H9 (cell line): ENCODE data around the gene WDR64. TPM values are rescaled to one million over a fixed set of nuclear protein-coding genes. Genes with fewer than 3 reads are reported as not detected.

Experiments used
- DNase-seq: peaks from one replicate; pipeline ENCODE4 v3.0.0-alpha.2; 2017
- H2AFZ ChIP-seq: one replicate; pipeline ENCODE4 v1.6.1; 2013; ENCODE audit warnings: mild to moderate bottlenecking, low read length, control low read depth, moderate library complexity
- H2AK5ac ChIP-seq: 2 replicates; pipeline ENCODE4 v1.6.1; 2013; ENCODE audit warnings: low read length, control low read depth, mixed read lengths; ENCODE audit not compliant: insufficient read length
- H2BK120ac ChIP-seq: one replicate; pipeline ENCODE4 v1.6.1; 2013; ENCODE audit warnings: low read depth, mild to moderate bottlenecking, low read length, control low read depth, inconsistent platforms; ENCODE audit not compliant: poor library complexity, severe bottlenecking
- H2BK12ac ChIP-seq: 2 replicates; pipeline ENCODE4 v1.6.1; 2013; ENCODE audit warnings: low read length, control low read depth, mixed read lengths, low read depth; ENCODE audit not compliant: insufficient read length
- H2BK15ac ChIP-seq: 2 replicates; pipeline ENCODE4 v1.6.1; 2013; ENCODE audit warnings: low read depth, low read length, control low read depth
- H2BK20ac ChIP-seq: one replicate; pipeline ENCODE4 v1.6.1; 2013; ENCODE audit warnings: low read depth, mild to moderate bottlenecking, low read length, control low read depth, inconsistent platforms; ENCODE audit not compliant: poor library complexity, severe bottlenecking
- H2BK5ac ChIP-seq: 2 replicates; pipeline ENCODE4 v1.6.1; 2013; ENCODE audit warnings: low read length, control low read depth, mixed read lengths; ENCODE audit not compliant: insufficient read length
- H3K14ac ChIP-seq: 2 replicates; pipeline ENCODE4 v1.6.1; 2013; ENCODE audit warnings: low read length, control low read depth; ENCODE audit not compliant: insufficient read depth
- H3K18ac ChIP-seq: 2 replicates; pipeline ENCODE4 v1.6.1; 2013; ENCODE audit warnings: low read depth, mild to moderate bottlenecking, mixed read lengths, low read length, control low read depth; ENCODE audit not compliant: insufficient read length
- H3K23ac ChIP-seq: 2 replicates; pipeline ENCODE4 v1.6.1; 2013; ENCODE audit warnings: low read length, control low read depth, mixed read lengths, low read depth; ENCODE audit not compliant: insufficient read length
- H3K23me2 ChIP-seq: 2 replicates; pipeline ENCODE4 v1.6.1; 2013; ENCODE audit warnings: low read depth, mild to moderate bottlenecking, mixed read lengths, low read length, control low read depth; ENCODE audit not compliant: insufficient read length, poor library complexity, severe bottlenecking
- H3K27ac ChIP-seq: 2 replicates; pipeline ENCODE4 v1.5.1; 2013; ENCODE audit warnings: low read length, control low read depth, mixed read lengths, low read depth; ENCODE audit not compliant: insufficient read length
- H3K27me3 ChIP-seq: 2 replicates; pipeline ENCODE4 v1.6.1; 2013; ENCODE audit warnings: low read length, control low read depth, inconsistent platforms; ENCODE audit not compliant: insufficient read depth
- H3K4ac ChIP-seq: 2 replicates; pipeline ENCODE4 v1.6.1; 2013; ENCODE audit warnings: low read depth, mild to moderate bottlenecking, control low read depth, inconsistent platforms, low read length, moderate library complexity
- H3K4me1 ChIP-seq: 2 replicates; pipeline ENCODE4 v1.6.1; 2013; ENCODE audit warnings: low read length, control low read depth, inconsistent platforms; ENCODE audit not compliant: insufficient read depth
- H3K4me2 ChIP-seq: 2 replicates; pipeline ENCODE4 v1.6.1; 2013; ENCODE audit warnings: low read length, control low read depth, mixed read lengths; ENCODE audit not compliant: insufficient read length, insufficient read depth
- H3K56ac ChIP-seq: 2 replicates; pipeline ENCODE4 v1.6.1; 2013; ENCODE audit warnings: low read depth, mild to moderate bottlenecking, mixed read lengths, low read length, control low read depth; ENCODE audit not compliant: insufficient read length
- H3K79me1 ChIP-seq: 2 replicates; pipeline ENCODE4 v1.6.1; 2013; ENCODE audit warnings: low read depth, mild to moderate bottlenecking, moderate library complexity, low read length, control low read depth, inconsistent platforms; ENCODE audit not compliant: insufficient read depth, poor library complexity, severe bottlenecking
- H3K79me2 ChIP-seq: 2 replicates; pipeline ENCODE4 v1.6.1; 2013; ENCODE audit warnings: low read length, control low read depth, inconsistent platforms; ENCODE audit not compliant: insufficient read depth
- H3K9ac ChIP-seq: 2 replicates; pipeline ENCODE4 v1.6.1; 2013; ENCODE audit warnings: low read length, control low read depth, mixed read lengths; ENCODE audit not compliant: insufficient read length; ENCODE audit errors: extremely low read depth
- H3K9me3 ChIP-seq: one replicate; pipeline ENCODE4 v1.6.1; 2013; ENCODE audit warnings: low read depth, low read length, inconsistent platforms; ENCODE audit not compliant: control insufficient read depth
- H3T11ph ChIP-seq: one replicate; pipeline ENCODE4 v1.6.1; 2013; ENCODE audit warnings: mild to moderate bottlenecking, low read length, control low read depth, inconsistent platforms
- H4K20me1 ChIP-seq: one replicate; pipeline ENCODE4 v1.6.1; 2013; ENCODE audit not compliant: control insufficient read depth, insufficient read length, insufficient read depth
- H4K5ac ChIP-seq: 2 replicates; pipeline ENCODE4 v1.6.1; 2013; ENCODE audit warnings: low read depth, mild to moderate bottlenecking, mixed read lengths, low read length, control low read depth; ENCODE audit not compliant: insufficient read length
- H4K8ac ChIP-seq: replicated peaks from 2 replicates; pipeline ENCODE4 v1.6.1; 2013; ENCODE audit warnings: low read length, control low read depth, mixed read lengths, low read depth; ENCODE audit not compliant: insufficient read length
- H4K91ac ChIP-seq: 2 replicates; pipeline ENCODE4 v1.6.1; 2013; ENCODE audit warnings: low read depth, mild to moderate bottlenecking, moderate library complexity, mixed read lengths, low read length, control low read depth; ENCODE audit not compliant: insufficient read length
- H3K27ac Mint-ChIP-seq, 3 experiments: 2 replicates in 2 of 3; 3 replicates in 1 of 3; pipeline ENCODE4 v1.8.0; 2020 to 2021; ENCODE audit warnings: mixed read lengths in 3 of 3, mild to moderate bottlenecking in 1 of 3, moderate library complexity in 1 of 3
- H3K27me3 Mint-ChIP-seq: 2 replicates; pipeline ENCODE4 v1.8.0; 2021; ENCODE audit warnings: low read depth, mild to moderate bottlenecking, moderate library complexity, mixed read lengths
- H3K36me3 Mint-ChIP-seq, 3 experiments: 2 replicates in 2 of 3; 3 replicates in 1 of 3; pipeline ENCODE4 v1.8.0; 2020 to 2021; ENCODE audit warnings: low read depth in 3 of 3, mixed read lengths in 3 of 3; ENCODE audit not compliant: insufficient read depth in 1 of 3
- H3K4me1 Mint-ChIP-seq, 2 experiments: 2 replicates each; pipeline ENCODE4 v1.8.0; 2020; ENCODE audit warnings: mixed read lengths in 2 of 2
- H3K4me3 Mint-ChIP-seq, 2 experiments: 2 replicates in 1 of 2; 3 replicates in 1 of 2; pipeline ENCODE4 v1.8.0; 2020 to 2021; ENCODE audit warnings: mild to moderate bottlenecking in 2 of 2, mixed read lengths in 2 of 2, moderate library complexity in 1 of 2
- H3K9me3 Mint-ChIP-seq, 2 experiments: 2 replicates in 1 of 2; 3 replicates in 1 of 2; pipeline ENCODE4 v1.8.0; 2020; ENCODE audit warnings: mild to moderate bottlenecking in 2 of 2, mixed read lengths in 2 of 2, moderate library complexity in 1 of 2
- CTCF ChIP-seq: fragments of 200-600 bp; sonication (generic); conservative IDR thresholded peaks from 3 replicates; pipeline ENCODE4 v1.8.0; 2021; ENCODE audit warnings: antibody characterized with exemption, mild to moderate bottlenecking
- WGBS: extraction: QIAGEN DNeasy Blood & Tissue Kit; methylation state at CpG from one replicate; pipeline ENCODE4 v1.1.7; 2013; ENCODE audit warnings: missing lambda C conversion rate, low lambda C conversion rate, mixed read lengths; ENCODE audit not compliant: insufficient read length; ENCODE audit errors: extremely low coverage; 5-methylcytosine and 5-hydroxymethylcytosine counted together
- total RNA-seq: library from RNA; stranded (reverse); gene quantifications from 2 replicates; pipeline ENCODE4 v1.2.1, GENCODE V29; 2021

The WDR64 gene
- total RNA-seq, 1 experiment from 2014 or later = not detected

DNA sequence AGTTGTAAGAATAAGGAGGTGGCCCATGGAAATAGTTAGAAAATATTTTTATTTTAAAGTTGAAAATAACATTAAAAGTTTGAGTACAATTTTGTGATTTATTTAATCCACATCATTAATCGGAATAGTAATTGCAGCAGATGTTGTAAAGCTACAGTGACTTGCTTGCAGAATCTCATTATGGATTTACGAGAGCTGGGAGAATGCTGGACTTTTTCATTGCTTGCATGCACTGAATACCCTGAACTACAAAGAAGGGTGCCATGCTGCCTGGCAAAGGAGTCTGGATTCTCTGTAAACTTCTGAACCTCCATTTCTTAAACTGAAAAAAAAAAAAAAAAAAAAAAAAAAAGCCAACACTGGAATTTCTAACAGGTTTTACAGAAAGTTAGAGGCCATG lies 26.5 kb downstream of the WDR64 start:
- Histone ChIP-seq H2BK15ac (no peak overlapping the region), H3K79me1 (no peaks in the 10 kb centered on the region), H3K4ac (no peak overlapping the region), H3K18ac (no peak overlapping the region), H2BK5ac (no peak overlapping the region), H2AK5ac (no peak overlapping the region), H3K4me1 (no peaks in the 10 kb centered on the region), H3T11ph (no peak overlapping the region), H3K4me2 (no peak overlapping the region), H3K9me3 (no peaks in the 10 kb centered on the region), H3K23me2 (no peaks in the 10 kb centered on the region), H4K91ac (no peak overlapping the region), H3K14ac (no peak overlapping the region), H3K79me2 (no peaks in the 10 kb centered on the region), H4K8ac (no peak overlapping the region), H3K27me3 (no peaks in the 10 kb centered on the region), H2BK12ac (no peak overlapping the region), H2BK120ac (no peak overlapping the region), H4K5ac (no peak overlapping the region), H3K9ac (no peak overlapping the region), H3K23ac (no peak overlapping the region), H3K56ac (no peak overlapping the region), H4K20me1 (no peaks in the 10 kb centered on the region), H2AFZ (no peak overlapping the region), H2BK20ac (no peak overlapping the region), H3K27ac (no peak overlapping the region)
- H3K27ac Mint-ChIP-seq = no peak overlapping the region
- TF ChIP-seq CTCF = no peak
- H3K36me3 Mint-ChIP-seq = no peaks in the 10 kb centered on the region
- H3K4me1 Mint-ChIP-seq = no peaks in the 10 kb centered on the region
- H3K27me3 Mint-ChIP-seq = no peaks in the 10 kb centered on the region
- no CpG with 5 or more reads among the region's 2 CpGs for WGBS
- no peak overlapping the region for H3K4me3 Mint-ChIP-seq
- no peaks in the 10 kb centered on the region for H3K9me3 Mint-ChIP-seq
- no peak for DNase-seq
